GM19463 (cell line): ENCODE results near the gene ZIC5.

Source experiments
- ATAC-seq: cut with Tn5 transposase; IDR thresholded peaks from one replicate; pipeline ENCODE4 v1.9.1; 2021; ENCODE audit warnings: mild to moderate bottlenecking, moderate library complexity; ENCODE audit not compliant: unreplicated experiment

Gene ZIC5

DNA sequence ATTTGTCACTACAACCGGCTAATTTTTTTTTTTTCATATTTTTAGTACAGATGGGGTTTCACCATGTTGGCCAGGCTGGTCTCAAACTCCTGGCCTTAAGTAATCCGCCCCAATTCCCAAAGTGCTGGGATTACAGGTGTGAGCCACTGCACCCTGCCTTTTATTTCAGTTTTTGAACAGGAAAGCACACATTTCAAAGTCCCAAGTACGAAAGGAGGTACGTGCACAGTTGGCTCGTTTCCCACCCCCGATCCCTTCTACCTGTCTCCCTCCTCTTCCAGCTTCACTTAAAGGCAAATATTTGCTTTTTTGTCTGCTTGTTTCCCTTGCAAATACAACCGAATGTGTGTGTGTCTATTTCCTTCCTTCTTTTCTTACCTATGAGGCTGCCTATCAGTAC, 30.5 kb downstream of the ZIC5 start:
- no peak for ATAC-seq

DNA sequence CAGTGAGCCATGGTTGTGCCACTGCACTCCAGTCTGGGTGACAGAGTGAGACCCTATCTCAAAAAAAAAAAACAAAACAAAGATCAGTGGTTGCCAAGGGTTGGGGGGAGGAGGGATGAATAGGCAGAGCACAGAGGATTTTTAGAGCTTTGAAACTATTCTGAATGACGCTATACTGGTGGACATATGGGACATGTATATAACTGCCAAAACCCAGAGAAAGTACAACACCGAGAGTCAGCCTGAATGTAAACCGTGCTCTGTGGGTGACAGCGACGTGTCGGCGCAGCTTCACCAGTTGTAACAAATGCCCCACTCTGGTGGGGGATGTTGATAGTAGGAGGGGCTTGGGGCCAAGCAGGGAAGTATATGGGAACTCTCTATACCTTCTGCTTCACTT, 32.9 kb downstream of the ZIC5 start:
- no peak for ATAC-seq

DNA sequence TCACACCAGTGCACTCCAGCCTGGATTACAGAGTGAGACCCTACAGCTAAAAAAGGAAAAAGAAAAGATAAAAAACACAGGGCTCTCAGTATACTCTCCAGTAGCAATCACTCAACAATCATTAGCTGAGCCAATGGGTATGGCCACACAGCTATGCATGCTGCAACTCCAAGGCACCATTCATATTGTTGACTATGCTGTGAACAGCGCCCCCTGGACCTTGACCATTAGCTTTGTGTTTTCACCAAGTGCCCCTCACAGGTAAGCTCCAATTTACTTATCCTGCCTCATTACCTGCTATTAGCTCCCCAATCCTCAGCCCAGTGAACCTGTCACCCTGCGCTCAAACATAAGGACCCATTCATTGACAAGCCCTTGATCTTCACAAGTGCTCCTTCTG, 35.8 kb downstream of the ZIC5 start:
- no peak for ATAC-seq

DNA sequence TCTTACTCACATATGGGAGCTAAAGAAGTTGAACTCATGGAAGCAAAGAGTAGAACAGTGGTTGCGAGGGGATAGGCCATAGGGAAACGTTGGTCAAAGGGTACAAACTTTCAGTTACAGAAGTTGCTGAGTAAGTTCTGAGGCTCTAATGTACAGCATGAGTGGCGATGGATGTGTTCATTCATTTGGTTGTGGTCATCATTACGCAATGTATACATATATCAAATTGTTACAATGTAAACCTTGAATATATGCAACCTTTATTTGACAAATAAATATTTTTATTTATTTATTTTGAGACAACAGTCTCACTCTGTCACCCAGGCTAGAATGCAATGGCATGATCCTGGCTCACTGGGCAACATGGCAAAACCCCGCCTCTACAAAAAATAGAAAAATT, 38.7 kb downstream of the ZIC5 start:
- no peak for ATAC-seq

DNA sequence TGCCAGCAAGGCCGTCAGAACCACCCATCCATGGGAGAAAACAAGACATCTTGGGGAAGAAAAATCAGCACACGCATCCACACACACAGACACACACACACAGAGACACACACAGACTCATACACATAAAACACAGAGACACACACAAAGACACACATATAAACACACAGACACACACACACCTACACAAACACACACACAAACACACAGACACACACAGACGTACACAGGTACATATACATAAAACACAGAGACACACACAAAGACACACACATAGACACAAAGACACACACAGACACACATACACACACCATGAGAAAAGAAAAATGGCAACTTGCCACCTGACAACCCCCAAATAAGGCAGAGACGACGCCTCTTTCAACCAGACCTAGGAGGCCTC, 40.6 kb downstream of the ZIC5 start:
- ATAC-seq = no peak

DNA sequence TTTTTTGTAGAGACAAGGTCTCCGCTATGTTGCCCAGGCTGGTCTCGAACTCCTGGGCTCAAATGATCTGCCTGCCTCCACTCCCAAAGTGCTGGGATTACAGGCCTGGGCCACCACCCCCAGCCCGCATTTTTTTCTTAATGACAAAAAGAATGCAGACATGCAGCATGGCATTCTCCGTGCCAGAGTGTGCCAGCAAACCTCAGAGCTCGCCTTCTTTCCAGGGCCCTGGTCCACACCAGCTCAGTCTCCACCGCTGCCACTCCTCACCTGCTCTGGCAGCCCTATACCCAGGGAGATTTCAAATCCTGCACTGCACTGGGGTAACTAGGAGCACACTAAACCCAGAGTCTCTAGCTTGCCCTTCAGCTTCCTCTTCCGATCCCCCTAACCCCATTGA, 41.7 kb downstream of the ZIC5 start:
- ATAC-seq = no peak

DNA sequence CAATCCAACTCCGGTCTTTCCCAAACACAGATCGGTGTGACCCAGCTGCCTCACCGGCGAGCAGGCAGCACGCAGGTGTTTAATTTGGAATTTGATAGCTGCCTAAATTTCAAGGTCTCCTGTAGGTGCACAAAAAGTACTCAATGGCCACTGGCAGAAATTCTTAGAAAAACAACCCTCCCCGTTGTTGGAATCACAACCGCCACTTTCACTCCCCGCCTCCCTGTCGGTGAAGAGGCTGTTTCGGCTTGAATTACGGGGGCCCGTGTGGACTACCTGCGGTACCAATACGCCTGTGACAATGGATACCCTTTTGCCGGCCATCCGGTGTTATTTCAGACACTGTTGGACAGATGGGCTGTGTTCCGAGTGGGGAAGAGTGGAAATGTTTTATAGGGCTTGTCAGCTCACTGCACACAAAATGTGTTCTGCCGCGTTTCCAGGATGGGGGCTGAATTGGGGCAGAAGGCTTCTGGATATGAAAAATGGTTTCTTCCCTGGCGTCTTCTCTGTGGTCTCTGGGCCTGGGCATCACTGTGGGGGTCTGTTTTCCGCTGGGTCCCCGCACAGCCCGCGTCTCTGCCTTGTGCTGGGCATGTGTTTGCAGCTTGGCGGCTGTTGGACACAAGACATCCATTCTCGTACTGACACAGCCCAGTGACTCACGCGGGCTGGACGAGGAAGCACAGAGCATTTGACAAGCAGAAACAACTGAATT, 45.4 kb downstream of the ZIC5 start:
- ATAC-seq = no peak

DNA sequence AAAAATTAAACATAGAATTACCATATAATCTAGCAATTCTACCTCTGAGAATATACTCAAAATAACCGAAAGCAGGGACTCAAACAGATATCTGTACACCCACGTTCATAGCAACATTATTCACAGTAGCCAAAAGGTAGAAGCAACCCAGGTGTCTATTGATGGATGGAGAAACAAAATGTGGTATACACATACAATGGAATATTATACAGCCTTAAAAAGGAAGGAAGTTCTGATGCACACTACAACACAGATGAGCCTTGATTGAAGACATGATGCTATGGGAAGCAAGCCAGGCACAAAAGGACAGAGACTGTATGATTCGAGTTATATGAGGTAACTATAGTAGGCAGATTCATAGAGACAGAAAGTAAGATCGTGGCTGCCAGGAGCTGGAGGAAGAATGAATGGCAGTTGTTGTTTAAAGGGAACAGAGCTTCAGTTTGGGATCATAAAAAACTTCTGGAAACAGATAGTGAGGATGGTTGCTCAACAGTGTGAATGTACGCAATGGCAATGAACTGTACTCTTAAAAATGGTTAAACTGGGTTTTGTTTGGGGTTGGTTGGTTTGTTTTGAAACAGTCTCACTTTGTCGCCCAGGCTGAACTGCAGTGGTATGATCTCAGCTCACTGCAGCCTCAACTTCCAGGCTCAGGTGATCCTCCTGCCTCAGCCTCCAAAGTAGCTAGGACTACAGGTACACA, 47.5 kb downstream of the ZIC5 start:
- ATAC-seq = no peak

DNA sequence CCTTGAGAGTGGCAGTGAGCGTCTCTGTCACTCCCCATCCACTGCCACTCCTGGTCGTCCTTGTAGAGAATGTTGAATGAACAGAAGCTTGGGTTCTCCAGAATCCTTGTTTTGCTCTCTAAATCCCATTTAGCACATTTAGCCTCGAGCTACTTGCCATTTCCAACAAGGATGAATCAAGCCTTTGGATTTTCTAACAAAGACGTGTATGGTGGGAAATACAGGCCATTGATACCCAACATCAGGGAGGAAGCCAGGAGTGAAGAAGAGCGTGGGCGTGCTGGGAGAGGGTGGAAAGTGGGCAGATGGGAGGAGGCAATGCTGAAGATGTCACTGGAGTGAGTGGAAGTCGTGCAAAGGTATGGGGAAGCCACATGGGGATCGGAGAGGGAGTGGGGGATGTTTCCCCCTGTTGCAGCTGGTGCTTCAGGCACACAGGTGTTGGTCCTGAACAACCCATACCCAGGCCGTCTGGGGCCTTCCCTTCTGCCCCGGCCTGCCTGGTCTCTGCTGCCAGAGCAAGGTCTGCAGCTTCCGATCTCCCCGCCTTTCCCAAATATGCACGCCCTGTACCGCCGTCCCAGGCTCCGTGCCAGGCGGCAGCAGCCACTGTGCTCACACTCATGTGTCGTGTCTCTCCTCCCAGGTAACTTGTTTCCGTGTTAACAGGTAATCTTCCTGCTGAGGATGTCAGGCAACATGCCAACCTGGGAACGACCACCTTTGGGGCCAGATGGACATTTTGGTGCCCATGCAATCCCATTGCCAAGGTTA, 48.7 kb downstream of the ZIC5 start:
- no peak for ATAC-seq

DNA sequence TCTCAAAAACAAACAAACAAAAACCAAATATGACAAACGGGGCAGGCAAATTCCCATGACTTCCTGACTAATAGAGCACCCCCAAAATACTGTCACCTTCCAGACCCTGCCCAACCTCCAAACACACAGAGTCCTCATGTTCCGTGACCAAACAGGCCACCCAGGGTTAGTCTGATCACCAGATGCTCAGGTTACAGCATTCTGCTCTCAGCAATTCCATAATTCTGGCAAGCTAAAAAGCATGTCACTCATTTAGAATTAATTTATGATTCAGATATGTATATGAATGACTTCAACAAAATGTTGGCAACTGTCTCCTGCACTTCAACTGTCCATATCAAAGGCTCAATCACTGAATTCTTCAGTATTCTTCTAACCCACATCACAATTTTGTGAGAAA, 52.4 kb downstream of the ZIC5 start:
- no peak for ATAC-seq

DNA sequence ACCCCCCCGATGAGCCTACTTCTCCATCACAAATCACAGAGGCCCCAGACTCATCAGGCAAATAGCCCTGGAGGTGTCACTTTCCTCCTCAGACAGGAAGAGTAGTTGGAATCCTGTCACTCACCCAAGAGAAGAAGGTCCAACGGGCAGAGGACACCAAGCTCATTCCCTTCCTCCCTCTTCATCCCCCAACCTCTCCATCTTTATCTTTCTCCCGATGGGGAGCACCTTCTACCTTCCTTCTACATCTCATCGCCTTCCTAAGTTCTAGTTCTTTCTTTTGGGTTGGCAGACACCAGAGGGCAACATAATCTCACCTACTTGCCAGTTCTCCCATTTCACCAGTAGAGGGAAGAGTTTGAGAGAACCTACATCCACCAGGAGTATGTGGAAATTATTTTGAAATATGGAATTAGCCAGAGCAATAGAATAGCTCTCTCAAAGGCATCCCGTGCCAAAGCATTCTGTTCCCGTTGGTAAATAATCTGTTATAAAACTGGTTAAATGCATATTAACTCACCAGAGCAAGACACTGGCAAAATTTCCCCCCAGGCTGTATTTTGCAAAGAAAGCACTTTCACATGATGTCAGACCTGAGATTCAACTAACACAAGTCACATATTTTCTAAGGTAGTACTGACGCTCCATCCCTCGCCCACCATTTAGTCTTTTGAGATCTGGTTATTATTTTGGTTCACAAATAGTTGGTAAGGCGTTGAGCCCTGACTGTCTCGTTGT, 55.0 kb downstream of the ZIC5 start:
- peak; percentile 87 for ATAC-seq

DNA sequence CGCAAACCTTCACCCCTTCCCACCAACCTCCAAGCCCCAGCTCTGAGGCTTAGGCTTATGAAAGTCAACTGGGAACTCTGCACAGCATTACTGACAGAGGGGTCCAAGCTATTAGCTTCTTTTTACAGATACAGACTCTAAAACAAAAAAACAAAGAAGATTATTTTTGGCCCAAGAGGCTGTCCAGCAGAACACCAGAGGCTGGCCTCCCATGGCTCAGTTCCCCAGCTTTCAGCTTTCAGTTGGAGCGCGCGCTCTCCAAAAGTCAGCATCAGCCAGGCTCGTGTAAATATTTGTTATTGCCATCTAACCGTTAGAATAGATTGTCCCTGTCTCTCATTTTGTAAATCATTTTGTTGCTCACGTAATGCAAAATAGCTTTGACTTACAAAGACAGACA, 58.4 kb downstream of the ZIC5 start:
- no peak for ATAC-seq
